SU-DHL-6 (cell line): ENCODE measurements around the gene CEP72.
"Not testable (repeated sequence)": the region's sequence is repeated elsewhere in the genome, so short reads cannot be mapped to it uniquely, and the experiment has no call there.

Source experiments
- H2AFZ ChIP-seq: fragments of 200-600 bp; sonication (generic); 2 replicates; pipeline ENCODE4 v1.6.1; 2014; ENCODE audit warnings: low read depth, mild to moderate bottlenecking, moderate library complexity, mixed read lengths, antibody characterized with exemption, low read length; ENCODE audit not compliant: severe bottlenecking
- H3F3A ChIP-seq: fragments of 200-600 bp; shearing (Covaris generic); 2 replicates; pipeline ENCODE4 v1.6.0; 2016; ENCODE audit warnings: antibody characterized with exemption, mild to moderate bottlenecking; ENCODE audit not compliant: insufficient read depth
- H3K27ac ChIP-seq: fragments of 200-600 bp; sonication (generic); 2 replicates; pipeline ENCODE4 v1.5.1; 2016; ENCODE audit warnings: low read depth, mild to moderate bottlenecking, low read length, moderate library complexity, mixed read lengths
- H3K27me3 ChIP-seq: fragments of 200-600 bp; sonication (generic), shearing (Covaris generic); 2 replicates; pipeline ENCODE4 v1.6.0; 2014; ENCODE audit warnings: mild to moderate bottlenecking, low read length
- H3K36me3 ChIP-seq: fragments of 200-600 bp; sonication (generic); 2 replicates; pipeline ENCODE4 v1.6.1; 2014; ENCODE audit warnings: mild to moderate bottlenecking, low read length, mixed read lengths
- H3K4me2 ChIP-seq: fragments of 300-600, 200-600 bp; shearing (Covaris generic), sonication (generic); 2 replicates; pipeline ENCODE4 v1.6.0; 2014; ENCODE audit warnings: low read length, low read depth, mild to moderate bottlenecking; ENCODE audit not compliant: poor library complexity, severe bottlenecking
- H3K4me3 ChIP-seq: fragments of 200-600 bp; sonication (generic); 2 replicates; pipeline ENCODE4 v1.5.1; 2014; ENCODE audit warnings: antibody characterized with exemption, low read length, mild to moderate bottlenecking, mixed read lengths; ENCODE audit not compliant: insufficient read depth, poor library complexity, severe bottlenecking
- H3K79me2 ChIP-seq: fragments of 200-600 bp; sonication (generic); 2 replicates; pipeline ENCODE4 v1.6.1; 2014; ENCODE audit warnings: mild to moderate bottlenecking, low read length, moderate library complexity; ENCODE audit not compliant: insufficient read depth
- H3K9ac ChIP-seq: fragments of 200-600 bp; sonication (generic); 2 replicates; pipeline ENCODE4 v1.7.0; 2014; ENCODE audit warnings: mild to moderate bottlenecking, low read length
- H3K9me2 ChIP-seq: fragments of 200-600 bp; sonication (generic); replicated peaks from 2 replicates; pipeline ENCODE4 v1.6.1; 2014; ENCODE audit warnings: low read length; ENCODE audit not compliant: insufficient read depth
- H3K9me3 ChIP-seq: fragments of 200-600 bp; sonication (generic); 2 replicates; pipeline ENCODE4 v1.6.1; 2014; ENCODE audit warnings: low read length, mixed read lengths; ENCODE audit not compliant: insufficient read depth
- H4K20me1 ChIP-seq: fragments of 200-600 bp; sonication (generic); 2 replicates; pipeline ENCODE4 v1.6.1; 2014; ENCODE audit warnings: low read depth, mild to moderate bottlenecking, antibody characterized with exemption, low read length, moderate library complexity, mixed read lengths
- CTCF ChIP-seq: fragments of 200-600 bp; sonication (generic); IDR thresholded peaks from one replicate; pipeline ENCODE4 v1.5.1; 2017; ENCODE audit warnings: antibody characterized with exemption, mild to moderate bottlenecking, low read length, moderate library complexity; ENCODE audit not compliant: insufficient read depth, poor library complexity, severe bottlenecking
- EZH2phosphoT487 ChIP-seq: fragments of 200-600 bp; sonication (generic), shearing (Covaris generic); conservative IDR thresholded peaks from 2 replicates; pipeline ENCODE4 v1.6.1; 2018; ENCODE audit warnings: mild to moderate bottlenecking, antibody characterized with exemption, low read length, moderate library complexity, mixed read lengths

CEP72 gene

GRCh38 chr5:575636-576035, 36.5 kb upstream of the CEP72 start:
- Histone ChIP-seq H3K27me3 (no peaks in the 10 kb centered on the region), H3K9me3 (peaks cover 12% of the 10 kb centered on the region; the same call in 1 of the 2 replicates), H3K4me2 (no peak overlapping the region), H3K9ac (no peak overlapping the region), H3K27ac (no peak overlapping the region), H3K79me2 (no peaks in the 10 kb centered on the region), H2AFZ (no peak overlapping the region), H4K20me1 (no peaks in the 10 kb centered on the region), H3K9me2 (no peaks in the 10 kb centered on the region), H3K4me3 (no peak overlapping the region), H3K36me3 (no peaks in the 10 kb centered on the region), H3F3A (no peaks in the 10 kb centered on the region)
- TF ChIP-seq CTCF (no peak), EZH2phosphoT487 (no peak)

- H3K27me3 ChIP-seq, H3K4me2 ChIP-seq, H3K9me2 ChIP-seq, H3K4me3 ChIP-seq, H3K9ac ChIP-seq, H2AFZ ChIP-seq, H4K20me1 ChIP-seq, H3F3A ChIP-seq, H3K79me2 ChIP-seq, H3K27ac ChIP-seq, H3K36me3 ChIP-seq: not testable (repeated sequence)
- peaks cover 12% of the 10 kb centered on the region; the same call in 1 of the 2 replicates for H3K9me3 ChIP-seq
Measured at GRCh38 chr5:577214-577613, 34.9 kb upstream of the CEP72 start.

- no peak overlapping the region for H3K27ac ChIP-seq
- no peaks in the 10 kb centered on the region for H4K20me1 ChIP-seq
- TF ChIP-seq CTCF (no peak), EZH2phosphoT487 (no peak)
- H3K27me3 ChIP-seq = no peaks in the 10 kb centered on the region
- H2AFZ ChIP-seq = no peak overlapping the region
- H3K36me3 ChIP-seq = no peaks in the 10 kb centered on the region
- H3K4me2 ChIP-seq = no peak overlapping the region
- H3K4me3 ChIP-seq = no peak overlapping the region
- no peaks in the 10 kb centered on the region for H3K79me2 ChIP-seq
- H3F3A ChIP-seq = no peaks in the 10 kb centered on the region
- H3K9me3 ChIP-seq = peaks cover 12% of the 10 kb centered on the region; the same call in 1 of the 2 replicates
- H3K9ac ChIP-seq = no peak overlapping the region
- H3K9me2 ChIP-seq = no peaks in the 10 kb centered on the region
Measured at GRCh38 chr5:577800-578199, 34.3 kb upstream of the CEP72 start.

- Histone ChIP-seq H3K9me2 (no peaks in the 10 kb centered on the region), H3K79me2 (no peaks in the 10 kb centered on the region), H3F3A (no peaks in the 10 kb centered on the region), H3K4me2 (no peak overlapping the region), H2AFZ (no peak overlapping the region), H3K27ac (no peak overlapping the region), H3K4me3 (no peak overlapping the region), H4K20me1 (no peaks in the 10 kb centered on the region), H3K9me3 (peaks cover 12% of the 10 kb centered on the region; the same call in 1 of the 2 replicates), H3K36me3 (no peaks in the 10 kb centered on the region), H3K9ac (no peak overlapping the region), H3K27me3 (no peaks in the 10 kb centered on the region)
- TF ChIP-seq CTCF (no peak), EZH2phosphoT487 (no peak)
Measured at GRCh38 chr5:579211-579610, 32.9 kb upstream of the CEP72 start.
